GM21737 (cell line): ENCODE data around the gene SETD1B.
A peak's percentile ranks its signal among the peaks of the same experiment; 100 is the strongest.
"Not testable (repeated sequence)": the region's sequence is repeated elsewhere in the genome, so short reads cannot be mapped to it uniquely, and the experiment has no call there.

ENCODE experiments used
- ATAC-seq: cut with Tn5 transposase; IDR thresholded peaks from one replicate; pipeline ENCODE4 v1.9.1; 2021; ENCODE audit warnings: mild to moderate bottlenecking, moderate library complexity; ENCODE audit not compliant: unreplicated experiment

SETD1B gene

GRCh38 chr12:121779422-121779895, 24.4 kb upstream of the SETD1B start:
- no peak for ATAC-seq

GRCh38 chr12:121780429-121780828, 23.4 kb upstream of the SETD1B start:
- no peak for ATAC-seq

GRCh38 chr12:121781484-121781997, 22.3 kb upstream of the SETD1B start:
- ATAC-seq, result peak; percentile 26

GRCh38 chr12:121781998-121782979, 21.5 kb upstream of the SETD1B start:
- peak; percentile 56 for ATAC-seq

- ATAC-seq, result no peak
Observed at GRCh38 chr12:121783766-121784165, 20.0 kb upstream of the SETD1B start.

- ATAC-seq, result no peak
Observed at GRCh38 chr12:121784460-121784859, 19.3 kb upstream of the SETD1B start.

GRCh38 chr12:121786440-121786825, 17.4 kb upstream of the SETD1B start:
- ATAC-seq, result no peak

GRCh38 chr12:121787063-121788025, 16.5 kb upstream of the SETD1B start:
- ATAC-seq, result no peak

GRCh38 chr12:121788176-121788818, 15.5 kb upstream of the SETD1B start:
- ATAC-seq, result no peak

GRCh38 chr12:121789233-121789781, 14.5 kb upstream of the SETD1B start:
- no peak for ATAC-seq

GRCh38 chr12:121789800-121790728, 13.7 kb upstream of the SETD1B start:
- peak; percentile 41 for ATAC-seq

GRCh38 chr12:121790785-121791184, 13.0 kb upstream of the SETD1B start:
- ATAC-seq, result not testable (repeated sequence)

GRCh38 chr12:121791671-121792551, 11.9 kb upstream of the SETD1B start:
- no peak for ATAC-seq

GRCh38 chr12:121792607-121793439, 11.0 kb upstream of the SETD1B start:
- ATAC-seq, result no peak

- peak; percentile 20 for ATAC-seq
Observed at GRCh38 chr12:121793440-121793837, 10.4 kb upstream of the SETD1B start, which contains the start of gene RHOF. TSS of gene RHOF (minus strand) at chr12:121793688. CDS start at chr12:121793633, 55 bp downstream.

- ATAC-seq, result peak; percentile 42
Observed at GRCh38 chr12:121793838-121794533, 9.8 kb upstream of the SETD1B start.
